ENCODE data around the gene OR51B4.

DNA sequence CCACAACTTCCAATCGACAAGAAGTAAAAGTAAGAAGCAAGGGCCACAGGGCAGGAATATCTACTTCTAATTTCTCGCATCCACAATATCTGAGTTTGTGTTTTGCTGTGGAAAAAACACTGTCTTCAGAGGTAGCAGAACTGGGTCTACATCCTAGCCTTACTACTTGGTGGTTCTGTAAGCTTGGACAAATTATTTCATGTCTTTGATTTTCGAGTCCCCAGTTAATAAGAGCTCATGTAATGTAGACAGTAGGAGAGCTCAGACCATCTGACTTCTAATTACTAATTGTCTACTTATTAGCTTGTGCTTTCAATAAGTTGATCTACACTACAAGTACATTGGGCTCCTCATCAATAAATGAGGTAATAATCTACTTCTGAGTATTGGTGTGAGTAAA is 18.7 kb downstream of the OR51B4 start:
- TF ChIP-seq, protein P1, sequence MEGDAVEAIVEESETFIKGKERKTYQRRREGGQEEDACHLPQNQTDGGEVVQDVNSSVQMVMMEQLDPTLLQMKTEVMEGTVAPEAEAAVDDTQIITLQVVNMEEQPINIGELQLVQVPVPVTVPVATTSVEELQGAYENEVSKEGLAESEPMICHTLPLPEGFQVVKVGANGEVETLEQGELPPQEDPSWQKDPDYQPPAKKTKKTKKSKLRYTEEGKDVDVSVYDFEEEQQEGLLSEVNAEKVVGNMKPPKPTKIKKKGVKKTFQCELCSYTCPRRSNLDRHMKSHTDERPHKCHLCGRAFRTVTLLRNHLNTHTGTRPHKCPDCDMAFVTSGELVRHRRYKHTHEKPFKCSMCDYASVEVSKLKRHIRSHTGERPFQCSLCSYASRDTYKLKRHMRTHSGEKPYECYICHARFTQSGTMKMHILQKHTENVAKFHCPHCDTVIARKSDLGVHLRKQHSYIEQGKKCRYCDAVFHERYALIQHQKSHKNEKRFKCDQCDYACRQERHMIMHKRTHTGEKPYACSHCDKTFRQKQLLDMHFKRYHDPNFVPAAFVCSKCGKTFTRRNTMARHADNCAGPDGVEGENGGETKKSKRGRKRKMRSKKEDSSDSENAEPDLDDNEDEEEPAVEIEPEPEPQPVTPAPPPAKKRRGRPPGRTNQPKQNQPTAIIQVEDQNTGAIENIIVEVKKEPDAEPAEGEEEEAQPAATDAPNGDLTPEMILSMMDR (IDR thresholded peaks at IDR 0.05), result no peak
- TF ChIP-seq POLR2AphosphoS5 (IDR thresholded peaks at IDR 0.05), result no peak
